Peyer's patch (tissue), 4 donors: ENCODE measurements around the gene VENTX.

Experiments
- POLR2A ChIP-seq, 2 donors: fragments of 450-650 bp; IDR thresholded peaks; one replicate each; pipeline ENCODE4 v1.5.1; 2017; ENCODE audit warnings: antibody characterized with exemption in 2 of 2, mild to moderate bottlenecking in 2 of 2, moderate library complexity in 2 of 2
- TF ChIP-seq, protein P1 (sequence below), 6 experiments: fragments of 450-650 bp in 4 of 6; fragments of 200-600 bp in 2 of 6; sonication (generic) in 1 of 6; IDR thresholded peaks; one replicate each; pipeline ENCODE4 v1.5.1; 2017 to 2019; ENCODE audit warnings: antibody characterized with exemption in 6 of 6, mild to moderate bottlenecking in 3 of 6, moderate library complexity in 1 of 6

- TF ChIP-seq, protein P1, sequence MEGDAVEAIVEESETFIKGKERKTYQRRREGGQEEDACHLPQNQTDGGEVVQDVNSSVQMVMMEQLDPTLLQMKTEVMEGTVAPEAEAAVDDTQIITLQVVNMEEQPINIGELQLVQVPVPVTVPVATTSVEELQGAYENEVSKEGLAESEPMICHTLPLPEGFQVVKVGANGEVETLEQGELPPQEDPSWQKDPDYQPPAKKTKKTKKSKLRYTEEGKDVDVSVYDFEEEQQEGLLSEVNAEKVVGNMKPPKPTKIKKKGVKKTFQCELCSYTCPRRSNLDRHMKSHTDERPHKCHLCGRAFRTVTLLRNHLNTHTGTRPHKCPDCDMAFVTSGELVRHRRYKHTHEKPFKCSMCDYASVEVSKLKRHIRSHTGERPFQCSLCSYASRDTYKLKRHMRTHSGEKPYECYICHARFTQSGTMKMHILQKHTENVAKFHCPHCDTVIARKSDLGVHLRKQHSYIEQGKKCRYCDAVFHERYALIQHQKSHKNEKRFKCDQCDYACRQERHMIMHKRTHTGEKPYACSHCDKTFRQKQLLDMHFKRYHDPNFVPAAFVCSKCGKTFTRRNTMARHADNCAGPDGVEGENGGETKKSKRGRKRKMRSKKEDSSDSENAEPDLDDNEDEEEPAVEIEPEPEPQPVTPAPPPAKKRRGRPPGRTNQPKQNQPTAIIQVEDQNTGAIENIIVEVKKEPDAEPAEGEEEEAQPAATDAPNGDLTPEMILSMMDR (IDR thresholded peaks at IDR 0.05) = no peak
- no peak for TF ChIP-seq POLR2A (IDR thresholded peaks at IDR 0.05)
Observed at GRCh38 chr10:133241501-133242205, 4.0 kb downstream of the VENTX start.
